Endothelial cell (in vitro differentiated cells): ENCODE measurements around the gene ZNF638. TPM values are rescaled to one million over a fixed set of nuclear protein-coding genes. Genes with fewer than 3 reads are reported as not detected.

ENCODE experiments used
- DNase-seq: peaks from one replicate; pipeline ENCODE4 v3.0.0; 2021; ENCODE audit warnings: low spot score
- H3K27ac Mint-ChIP-seq: one replicate; pipeline ENCODE4 v1.8.0; 2021; ENCODE audit warnings: mixed read lengths, inconsistent platforms; ENCODE audit not compliant: unreplicated experiment
- H3K27me3 Mint-ChIP-seq: one replicate; pipeline ENCODE4 v1.8.0; 2021; ENCODE audit warnings: mild to moderate bottlenecking, moderate library complexity, mixed read lengths, inconsistent platforms; ENCODE audit not compliant: unreplicated experiment
- H3K36me3 Mint-ChIP-seq: one replicate; pipeline ENCODE4 v1.8.0; 2021; ENCODE audit warnings: mild to moderate bottlenecking, low read depth, mixed read lengths, inconsistent platforms; ENCODE audit not compliant: unreplicated experiment
- H3K4me1 Mint-ChIP-seq: one replicate; pipeline ENCODE4 v1.8.0; 2021; ENCODE audit warnings: mild to moderate bottlenecking, mixed read lengths, inconsistent platforms; ENCODE audit not compliant: unreplicated experiment
- H3K4me3 Mint-ChIP-seq: one replicate; pipeline ENCODE4 v1.8.0; 2021; ENCODE audit warnings: mild to moderate bottlenecking, mixed read lengths, inconsistent platforms; ENCODE audit not compliant: unreplicated experiment
- H3K9me3 Mint-ChIP-seq: one replicate; pipeline ENCODE4 v1.8.0; 2021; ENCODE audit warnings: mixed read lengths, inconsistent platforms; ENCODE audit not compliant: unreplicated experiment
- total RNA-seq: library from RNA; stranded (reverse); fragmentation: NEBNext Ultra II Directional; extraction: Animal tissue kit (Norgen Biotek cat#: 25700); gene quantifications from one replicate; pipeline ENCODE4 v1.2.1, GENCODE V29; 2021; ENCODE audit not compliant: unreplicated experiment
- TF ChIP-seq, protein P1 (sequence below): fragments of 200-600 bp; sonication (generic); IDR thresholded peaks from one replicate; pipeline ENCODE4 v1.5.0; 2021; ENCODE audit warnings: antibody characterized with exemption; ENCODE audit not compliant: unreplicated experiment

ZNF638 gene
- total RNA-seq, 1 donor from 2014 or later = 144 TPM

DNA sequence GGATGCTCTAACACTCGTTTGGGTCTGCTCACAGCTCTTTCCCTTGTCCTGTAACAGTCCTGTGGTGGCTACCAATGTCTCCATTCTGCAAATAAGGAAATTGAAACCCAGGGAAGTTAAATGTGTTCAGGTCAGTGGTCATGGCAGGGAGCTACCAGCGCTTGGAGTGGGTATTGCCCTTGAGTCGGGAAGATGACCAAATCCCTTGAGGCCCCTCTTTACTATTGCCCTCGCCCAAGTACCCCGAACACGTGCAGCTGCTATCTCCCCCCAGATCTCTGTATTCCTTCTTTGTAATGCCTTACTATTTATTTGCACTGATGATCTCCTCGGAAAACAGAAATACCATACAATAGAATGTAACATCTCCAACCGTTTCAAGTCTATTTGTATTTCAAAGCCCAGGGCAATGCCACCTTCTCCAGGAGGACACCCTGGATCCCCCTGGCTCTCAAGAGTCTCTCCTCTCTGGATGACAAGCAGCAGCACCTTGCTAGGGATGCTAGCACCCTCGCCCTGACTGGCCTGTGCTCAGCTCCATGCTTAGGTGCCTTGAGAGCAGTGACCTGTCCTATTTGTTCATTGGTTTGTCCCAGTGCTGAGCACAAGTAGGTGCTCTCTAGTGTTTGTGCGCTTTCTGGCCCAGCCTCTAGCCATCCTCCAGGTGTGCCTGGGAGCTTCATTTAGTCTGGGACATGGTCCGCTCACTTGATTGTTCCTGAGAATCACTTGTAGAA lies 136.9 kb downstream of the ZNF638 start:
- no peak for DNase-seq
- H3K27ac Mint-ChIP-seq = peak overlapping the region; percentile 94
- peaks cover 51% of the 10 kb centered on the region for H3K36me3 Mint-ChIP-seq
- H3K4me3 Mint-ChIP-seq = peak overlapping the region; percentile 99
- no peaks in the 10 kb centered on the region for H3K9me3 Mint-ChIP-seq
- peaks cover 10% of the 10 kb centered on the region for H3K27me3 Mint-ChIP-seq
- TF ChIP-seq, protein P1, sequence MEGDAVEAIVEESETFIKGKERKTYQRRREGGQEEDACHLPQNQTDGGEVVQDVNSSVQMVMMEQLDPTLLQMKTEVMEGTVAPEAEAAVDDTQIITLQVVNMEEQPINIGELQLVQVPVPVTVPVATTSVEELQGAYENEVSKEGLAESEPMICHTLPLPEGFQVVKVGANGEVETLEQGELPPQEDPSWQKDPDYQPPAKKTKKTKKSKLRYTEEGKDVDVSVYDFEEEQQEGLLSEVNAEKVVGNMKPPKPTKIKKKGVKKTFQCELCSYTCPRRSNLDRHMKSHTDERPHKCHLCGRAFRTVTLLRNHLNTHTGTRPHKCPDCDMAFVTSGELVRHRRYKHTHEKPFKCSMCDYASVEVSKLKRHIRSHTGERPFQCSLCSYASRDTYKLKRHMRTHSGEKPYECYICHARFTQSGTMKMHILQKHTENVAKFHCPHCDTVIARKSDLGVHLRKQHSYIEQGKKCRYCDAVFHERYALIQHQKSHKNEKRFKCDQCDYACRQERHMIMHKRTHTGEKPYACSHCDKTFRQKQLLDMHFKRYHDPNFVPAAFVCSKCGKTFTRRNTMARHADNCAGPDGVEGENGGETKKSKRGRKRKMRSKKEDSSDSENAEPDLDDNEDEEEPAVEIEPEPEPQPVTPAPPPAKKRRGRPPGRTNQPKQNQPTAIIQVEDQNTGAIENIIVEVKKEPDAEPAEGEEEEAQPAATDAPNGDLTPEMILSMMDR = no peak
- H3K4me1 Mint-ChIP-seq = peaks cover 52% of the 10 kb centered on the region

DNA sequence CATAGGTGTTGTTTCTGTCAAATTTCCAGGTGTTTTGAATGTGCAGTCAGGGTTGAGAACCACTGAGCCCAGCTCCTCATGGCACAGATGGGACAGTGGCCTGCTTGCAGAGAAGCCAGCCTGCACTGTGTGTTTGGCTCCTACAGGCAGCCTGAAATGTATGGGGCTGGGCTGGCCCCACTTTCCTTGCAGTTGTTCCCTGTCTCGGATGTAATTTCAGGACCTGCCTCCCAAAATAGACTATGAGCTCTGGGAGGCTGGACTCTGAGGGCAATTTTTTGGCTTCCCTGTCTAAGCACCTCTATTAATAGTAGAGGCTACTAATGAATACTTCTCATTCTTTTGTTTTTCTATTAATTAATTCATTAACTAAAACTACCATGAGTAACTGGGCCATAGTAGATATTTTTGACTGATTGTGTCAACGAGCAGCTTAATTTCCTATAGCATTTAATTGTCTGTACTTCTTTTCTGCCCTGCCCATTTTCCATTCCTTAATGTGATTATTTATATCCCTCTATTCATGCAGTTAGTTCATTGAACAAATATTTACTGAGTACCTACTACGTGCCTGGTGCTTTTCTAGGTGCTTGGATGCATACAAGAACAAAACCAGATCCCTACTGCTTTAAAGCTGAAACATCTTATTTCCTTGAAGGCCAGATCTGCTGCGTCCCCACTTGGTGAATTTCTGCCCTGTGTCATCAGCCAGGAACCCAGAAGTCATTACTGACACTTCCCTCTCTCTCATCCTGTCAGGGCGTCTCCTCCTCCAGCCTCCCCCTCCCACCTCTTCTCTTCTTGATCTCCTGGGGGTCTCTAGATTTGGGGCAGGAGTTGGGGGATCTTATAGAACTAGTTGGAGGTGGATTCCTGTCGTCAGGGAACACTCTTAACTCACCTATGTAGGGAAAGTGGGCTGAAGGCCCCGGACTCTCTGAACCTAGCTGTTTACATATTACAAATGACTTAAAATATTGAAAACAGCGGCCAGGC lies 138.1 kb downstream of the ZNF638 start:
- peaks cover 12% of the 10 kb centered on the region for H3K27me3 Mint-ChIP-seq

DNA sequence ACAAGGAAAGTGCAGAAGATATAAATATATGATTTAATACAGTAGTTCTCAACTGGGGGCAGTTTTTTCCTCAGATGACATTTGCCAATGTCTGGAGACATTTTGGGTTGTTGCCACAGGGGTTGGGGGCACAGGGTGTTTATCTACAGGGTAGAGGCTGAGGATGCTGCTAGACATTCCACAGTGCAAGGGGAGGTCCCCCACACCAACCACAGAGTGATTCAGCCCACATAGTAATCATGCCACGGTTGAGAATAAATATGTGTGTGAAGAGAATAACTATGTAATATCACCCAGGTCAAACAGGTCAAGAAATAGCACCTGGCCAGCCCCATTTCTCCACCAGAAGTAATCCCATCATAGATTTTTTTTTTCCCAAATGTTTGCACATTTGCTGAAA lies 139.7 kb downstream of the ZNF638 start:
- H3K27me3 Mint-ChIP-seq = peaks cover 12% of the 10 kb centered on the region
- peak overlapping the region; percentile 43 for H3K27ac Mint-ChIP-seq
- DNase-seq = no peak
- H3K4me1 Mint-ChIP-seq = peaks cover 70% of the 10 kb centered on the region
- TF ChIP-seq, protein P1 = no peak
- H3K9me3 Mint-ChIP-seq = no peaks in the 10 kb centered on the region
- H3K4me3 Mint-ChIP-seq = peak overlapping the region; percentile 69
- H3K36me3 Mint-ChIP-seq = peaks cover 71% of the 10 kb centered on the region

More for the DNA sequence above, 138.1 kb downstream of the ZNF638 start:
- H3K4me1 Mint-ChIP-seq = peaks cover 62% of the 10 kb centered on the region
- H3K27ac Mint-ChIP-seq = peak overlapping the region; percentile 94
- peak overlapping the region; percentile 99 for H3K4me3 Mint-ChIP-seq
- H3K36me3 Mint-ChIP-seq = peaks cover 61% of the 10 kb centered on the region
- H3K9me3 Mint-ChIP-seq = no peaks in the 10 kb centered on the region
- DNase-seq = no peak
- TF ChIP-seq, protein P1 = no peak

DNA sequence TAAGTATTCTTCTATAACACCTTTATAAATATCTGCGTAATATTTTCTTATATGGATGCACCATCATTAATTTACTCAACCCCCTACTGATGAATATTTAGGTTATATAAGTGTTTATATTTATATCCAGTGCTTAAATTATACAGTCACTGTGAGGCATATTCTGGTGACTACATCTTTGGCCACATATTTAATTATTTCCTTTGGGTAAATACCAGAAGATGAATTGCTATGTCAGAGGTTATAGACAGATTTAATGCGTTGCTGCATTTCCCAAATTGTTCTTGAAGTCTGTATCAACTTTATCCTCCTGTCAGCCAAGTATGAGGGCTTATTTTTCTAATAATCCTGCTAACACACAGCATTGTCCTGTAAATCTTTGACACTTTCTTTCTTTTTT lies 140.4 kb downstream of the ZNF638 start:
- Mint-ChIP-seq H3K4me1 (peaks cover 70% of the 10 kb centered on the region), H3K27ac (no peak overlapping the region), H3K4me3 (peak overlapping the region; percentile 37), H3K27me3 (peaks cover 11% of the 10 kb centered on the region), H3K9me3 (no peaks in the 10 kb centered on the region), H3K36me3 (peaks cover 76% of the 10 kb centered on the region)
- TF ChIP-seq, protein P1 = no peak
- no peak for DNase-seq
